GM19438 (cell line): ENCODE data around the gene ETFA.

Experiments used
- ATAC-seq: cut with Tn5 transposase; IDR thresholded peaks from one replicate; pipeline ENCODE4 v1.9.1; 2021; ENCODE audit warnings: low read depth; ENCODE audit not compliant: unreplicated experiment

Gene ETFA

GRCh38 chr15:76311100-76311953, at the start of gene ETFA:
TSS of gene ETFA (minus strand) at chr15:76311469. CDS start at chr15:76311388, 81 bp downstream.
- peak; percentile 94 for ATAC-seq

GRCh38 chr15:76360416-76360815, 49.1 kb upstream of the ETFA start:
- ATAC-seq = no peak

- ATAC-seq = no peak
These were observed 47.9 kb upstream of the ETFA start for GRCh38 chr15:76359152-76359551.

GRCh38 chr15:76358453-76358852, 47.2 kb upstream of the ETFA start:
- ATAC-seq = no peak

- no peak for ATAC-seq
These were observed 43.7 kb upstream of the ETFA start for GRCh38 chr15:76354823-76355440.

- no peak for ATAC-seq
These were observed 42.6 kb upstream of the ETFA start for GRCh38 chr15:76353903-76354302.

GRCh38 chr15:76353023-76353577, 41.8 kb upstream of the ETFA start:
- ATAC-seq = no peak

GRCh38 chr15:76349301-76350070, 38.2 kb upstream of the ETFA start:
- no peak for ATAC-seq

- no peak for ATAC-seq
These were observed 36.3 kb upstream of the ETFA start for GRCh38 chr15:76347482-76348055.

- no peak for ATAC-seq
These were observed 35.6 kb upstream of the ETFA start for GRCh38 chr15:76346669-76347481.

GRCh38 chr15:76345880-76346668, 34.8 kb upstream of the ETFA start:
- ATAC-seq = no peak

- no peak for ATAC-seq
These were observed 34.3 kb upstream of the ETFA start for GRCh38 chr15:76345583-76345879.

GRCh38 chr15:76344893-76345582, 33.8 kb upstream of the ETFA start:
- ATAC-seq = no peak

GRCh38 chr15:76343313-76343996, 32.2 kb upstream of the ETFA start:
- ATAC-seq = no peak

GRCh38 chr15:76342382-76343201, 31.3 kb upstream of the ETFA start:
- no peak for ATAC-seq

- ATAC-seq = no peak
These were observed 30.8 kb upstream of the ETFA start for GRCh38 chr15:76342058-76342381.

GRCh38 chr15:76341366-76342057, 30.2 kb upstream of the ETFA start:
- ATAC-seq = no peak
